Activated naive CD4-positive, alpha-beta T cell treated with anti-CD3 and anti-CD28 coated beads, Interleukin-2, amount 50 U/mL, for 24 hours (primary cell): ENCODE measurements around the gene EXOG.
"Not testable (repeated sequence)": the region's sequence is repeated elsewhere in the genome, so short reads cannot be mapped to it uniquely, and the experiment has no call there.

ENCODE experiments used
- H3K27ac Mint-ChIP-seq: one replicate; pipeline ENCODE4 v1.8.0; 2021; ENCODE audit warnings: mild to moderate bottlenecking, mixed read lengths
- H3K27me3 Mint-ChIP-seq: one replicate; pipeline ENCODE4 v1.8.0; 2021; ENCODE audit warnings: mixed read lengths
- H3K36me3 Mint-ChIP-seq: one replicate; pipeline ENCODE4 v1.8.0; 2021; ENCODE audit warnings: mixed read lengths
- H3K4me1 Mint-ChIP-seq: one replicate; pipeline ENCODE4 v1.8.0; 2021; ENCODE audit warnings: mixed read lengths
- H3K4me3 Mint-ChIP-seq: one replicate; pipeline ENCODE4 v1.8.0; 2021; ENCODE audit warnings: mild to moderate bottlenecking, mixed read lengths
- H3K9me3 Mint-ChIP-seq: one replicate; pipeline ENCODE4 v1.8.0; 2021; ENCODE audit warnings: mixed read lengths

The EXOG gene

DNA sequence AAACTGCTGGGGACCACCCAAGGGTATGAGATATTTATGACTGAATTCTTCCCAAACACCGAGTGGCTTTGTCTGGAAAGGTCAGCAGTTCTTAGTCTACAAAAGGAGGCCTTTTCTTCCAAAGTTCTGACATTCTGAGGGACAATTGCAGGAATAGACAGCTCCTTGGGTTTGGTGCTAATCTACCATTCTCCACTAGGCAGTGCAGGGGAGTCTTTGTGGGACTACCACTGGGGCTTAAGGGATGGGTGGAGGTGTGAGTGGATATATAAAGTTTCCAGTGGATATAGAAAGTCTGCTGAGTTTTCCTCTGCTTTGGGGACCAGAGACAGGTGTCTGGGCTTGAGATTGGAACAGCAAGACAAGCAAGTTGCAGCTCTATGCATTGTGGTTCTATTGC is 62.7 kb downstream of the EXOG start:
- no peaks in the 10 kb centered on the region for H3K27me3 Mint-ChIP-seq
- H3K27ac Mint-ChIP-seq, result no peak overlapping the region
- no peaks in the 10 kb centered on the region for H3K9me3 Mint-ChIP-seq
- no peak overlapping the region for H3K4me3 Mint-ChIP-seq
- H3K4me1 Mint-ChIP-seq, result no peaks in the 10 kb centered on the region
- H3K36me3 Mint-ChIP-seq, result no peaks in the 10 kb centered on the region

- H3K36me3 Mint-ChIP-seq, result no peaks in the 10 kb centered on the region
- no peaks in the 10 kb centered on the region for H3K27me3 Mint-ChIP-seq
- H3K9me3 Mint-ChIP-seq, result no peaks in the 10 kb centered on the region
- no peak overlapping the region for H3K4me3 Mint-ChIP-seq
- H3K27ac Mint-ChIP-seq, result no peak overlapping the region
- no peaks in the 10 kb centered on the region for H3K4me1 Mint-ChIP-seq
Measured at GRCh38 chr3:38560284-38560683, 64.1 kb downstream of the EXOG start.

GRCh38 chr3:38560996-38561717 is 65.0 kb downstream of the EXOG start:
- Mint-ChIP-seq H3K27me3 (no peaks in the 10 kb centered on the region), H3K36me3 (no peaks in the 10 kb centered on the region), H3K4me3 (no peak overlapping the region), H3K27ac (no peak overlapping the region), H3K4me1 (no peaks in the 10 kb centered on the region), H3K9me3 (no peaks in the 10 kb centered on the region)

- H3K36me3 Mint-ChIP-seq, result no peaks in the 10 kb centered on the region
Measured at GRCh38 chr3:38561746-38562466, 65.8 kb downstream of the EXOG start.

GRCh38 chr3:38562467-38562925 is 66.4 kb downstream of the EXOG start:
- H3K9me3 Mint-ChIP-seq, result no peaks in the 10 kb centered on the region
- no peaks in the 10 kb centered on the region for H3K4me1 Mint-ChIP-seq
- H3K4me3 Mint-ChIP-seq, result no peak overlapping the region
- no peaks in the 10 kb centered on the region for H3K36me3 Mint-ChIP-seq
- H3K27ac Mint-ChIP-seq, result no peak overlapping the region
- no peaks in the 10 kb centered on the region for H3K27me3 Mint-ChIP-seq

More at GRCh38 chr3:38561746-38562466, 65.8 kb downstream of the EXOG start:
- no peaks in the 10 kb centered on the region for H3K9me3 Mint-ChIP-seq
- H3K27me3 Mint-ChIP-seq, result no peaks in the 10 kb centered on the region
- no peak overlapping the region for H3K27ac Mint-ChIP-seq
- no peaks in the 10 kb centered on the region for H3K4me1 Mint-ChIP-seq
- no peak overlapping the region for H3K4me3 Mint-ChIP-seq

GRCh38 chr3:38563070-38563885 is 67.1 kb downstream of the EXOG start:
- Mint-ChIP-seq H3K36me3 (no peaks in the 10 kb centered on the region), H3K27ac (no peak overlapping the region), H3K9me3 (no peaks in the 10 kb centered on the region), H3K27me3 (no peaks in the 10 kb centered on the region), H3K4me1 (no peaks in the 10 kb centered on the region), H3K4me3 (no peak overlapping the region)

DNA sequence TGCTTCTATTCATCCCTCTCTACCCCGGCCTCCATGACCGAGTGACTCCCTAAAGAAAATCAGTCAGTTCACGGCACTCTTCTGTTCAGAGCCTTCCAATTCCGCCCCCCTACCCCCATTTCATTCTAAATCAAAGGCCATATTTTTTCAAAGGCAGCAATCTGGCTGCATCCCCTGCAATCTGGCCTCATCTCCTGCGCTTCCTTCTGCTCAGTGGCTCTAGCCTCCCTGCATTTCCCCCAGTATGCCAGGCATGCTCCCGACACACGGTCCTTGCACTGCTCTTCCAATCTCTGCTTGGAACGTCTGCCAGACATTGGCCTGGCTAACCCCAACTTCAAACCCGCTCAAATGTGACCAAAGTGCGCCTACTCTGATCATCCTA is 67.7 kb downstream of the EXOG start:
- Mint-ChIP-seq H3K36me3 (no peaks in the 10 kb centered on the region), H3K27me3 (no peaks in the 10 kb centered on the region), H3K4me1 (no peaks in the 10 kb centered on the region), H3K9me3 (no peaks in the 10 kb centered on the region), H3K27ac (no peak overlapping the region), H3K4me3 (no peak overlapping the region)

DNA sequence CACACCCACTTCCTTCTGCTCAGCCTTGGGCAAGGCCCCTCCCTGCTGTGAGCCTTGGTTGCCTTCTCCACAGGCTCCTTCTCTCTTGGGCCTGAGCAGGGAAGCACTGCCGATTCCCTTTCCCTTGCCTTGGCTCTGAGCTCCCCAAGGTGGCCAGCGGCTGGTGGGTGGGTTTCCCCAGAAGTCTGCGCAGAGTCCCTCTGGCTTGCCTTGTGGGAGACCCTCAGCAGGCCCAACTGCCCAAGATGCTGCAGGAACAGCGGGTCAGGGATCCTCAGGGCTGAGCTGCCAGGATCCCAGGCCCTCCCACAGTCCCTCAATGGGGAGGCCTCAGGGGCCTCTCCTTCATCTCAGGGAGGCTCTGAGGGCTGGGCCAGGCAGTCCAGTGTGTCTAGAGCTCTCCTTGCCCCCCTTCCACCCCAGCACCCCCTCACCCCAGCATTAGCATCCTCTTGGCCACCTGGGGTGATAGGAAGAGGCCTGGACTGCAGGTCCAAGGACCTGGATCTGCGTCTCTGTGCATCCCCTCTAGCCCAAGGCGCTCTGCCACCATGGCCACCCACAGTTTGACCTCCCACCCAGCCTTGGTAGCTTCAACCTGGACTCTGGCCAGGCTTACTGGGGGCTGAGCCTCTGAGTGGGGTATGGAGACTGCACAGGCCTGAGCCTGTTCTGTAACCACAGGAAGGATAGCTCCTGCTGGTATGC is 68.6 kb downstream of the EXOG start:
- no peaks in the 10 kb centered on the region for H3K36me3 Mint-ChIP-seq
- H3K27ac Mint-ChIP-seq, result no peak overlapping the region

GRCh38 chr3:38565339-38566214 is 69.4 kb downstream of the EXOG start:
- H3K36me3 Mint-ChIP-seq, result no peaks in the 10 kb centered on the region
- no peaks in the 10 kb centered on the region for H3K27me3 Mint-ChIP-seq
- no peaks in the 10 kb centered on the region for H3K9me3 Mint-ChIP-seq
- H3K4me1 Mint-ChIP-seq, result no peaks in the 10 kb centered on the region
- H3K27ac Mint-ChIP-seq, result no peak overlapping the region
- H3K4me3 Mint-ChIP-seq, result no peak overlapping the region

More for the DNA sequence above, 68.6 kb downstream of the EXOG start:
- H3K27me3 Mint-ChIP-seq, result no peaks in the 10 kb centered on the region
- H3K4me3 Mint-ChIP-seq, result no peak overlapping the region
- no peaks in the 10 kb centered on the region for H3K4me1 Mint-ChIP-seq
- H3K9me3 Mint-ChIP-seq, result no peaks in the 10 kb centered on the region

DNA sequence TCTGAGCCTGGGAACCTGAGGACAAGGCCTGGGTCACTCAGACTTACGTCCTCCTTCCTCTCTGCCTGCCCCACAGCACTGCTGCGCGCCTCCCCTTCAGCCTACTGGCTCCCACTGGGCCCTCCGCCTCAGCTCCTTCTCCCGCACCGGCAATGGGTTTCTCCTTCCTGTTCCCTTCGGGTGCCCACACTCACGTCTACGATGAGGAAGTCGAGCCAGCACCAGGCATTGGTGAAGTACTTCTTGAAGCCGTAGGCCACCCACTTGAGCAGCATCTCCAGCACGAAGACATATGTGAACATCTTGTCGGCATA is 70.0 kb downstream of the EXOG start:
- no peaks in the 10 kb centered on the region for H3K27me3 Mint-ChIP-seq
- no peak overlapping the region for H3K4me3 Mint-ChIP-seq
- H3K27ac Mint-ChIP-seq, result no peak overlapping the region
- no peaks in the 10 kb centered on the region for H3K4me1 Mint-ChIP-seq
- no peaks in the 10 kb centered on the region for H3K36me3 Mint-ChIP-seq
- H3K9me3 Mint-ChIP-seq, result no peaks in the 10 kb centered on the region

GRCh38 chr3:38566794-38567193 is 70.7 kb downstream of the EXOG start:
- not testable (repeated sequence) for H3K9me3 Mint-ChIP-seq, H3K27ac Mint-ChIP-seq, H3K4me3 Mint-ChIP-seq, H3K36me3 Mint-ChIP-seq, H3K4me1 Mint-ChIP-seq, H3K27me3 Mint-ChIP-seq

- Mint-ChIP-seq H3K9me3 (no peaks in the 10 kb centered on the region), H3K36me3 (no peaks in the 10 kb centered on the region), H3K27ac (no peak overlapping the region), H3K27me3 (no peaks in the 10 kb centered on the region), H3K4me1 (no peaks in the 10 kb centered on the region), H3K4me3 (no peak overlapping the region)
Measured at GRCh38 chr3:38567498-38567897, 71.4 kb downstream of the EXOG start.

DNA sequence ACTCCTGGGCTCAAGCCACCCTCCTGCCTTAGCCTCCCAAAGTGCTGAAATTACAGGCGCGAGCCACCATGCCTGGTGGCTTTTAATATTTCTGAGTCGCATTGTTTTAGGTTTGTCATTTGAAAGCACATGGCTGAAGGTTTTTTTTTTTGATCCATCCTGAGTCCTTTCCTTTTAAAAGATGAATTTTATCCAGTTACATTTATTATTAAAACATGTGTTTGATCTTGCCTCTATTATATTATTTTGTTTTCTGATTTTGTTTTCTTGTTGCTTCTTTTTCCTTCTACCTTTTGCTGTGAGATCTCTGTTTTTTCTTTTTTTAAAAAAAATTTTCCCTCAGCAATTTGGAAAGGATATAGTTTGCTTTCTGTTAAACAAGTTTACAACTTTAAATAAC is 77.0 kb downstream of the EXOG start:
- Mint-ChIP-seq H3K27ac (no peak overlapping the region), H3K27me3 (peaks cover 3% of the 10 kb centered on the region), H3K36me3 (no peaks in the 10 kb centered on the region), H3K9me3 (no peaks in the 10 kb centered on the region), H3K4me3 (no peak overlapping the region), H3K4me1 (no peaks in the 10 kb centered on the region)

DNA sequence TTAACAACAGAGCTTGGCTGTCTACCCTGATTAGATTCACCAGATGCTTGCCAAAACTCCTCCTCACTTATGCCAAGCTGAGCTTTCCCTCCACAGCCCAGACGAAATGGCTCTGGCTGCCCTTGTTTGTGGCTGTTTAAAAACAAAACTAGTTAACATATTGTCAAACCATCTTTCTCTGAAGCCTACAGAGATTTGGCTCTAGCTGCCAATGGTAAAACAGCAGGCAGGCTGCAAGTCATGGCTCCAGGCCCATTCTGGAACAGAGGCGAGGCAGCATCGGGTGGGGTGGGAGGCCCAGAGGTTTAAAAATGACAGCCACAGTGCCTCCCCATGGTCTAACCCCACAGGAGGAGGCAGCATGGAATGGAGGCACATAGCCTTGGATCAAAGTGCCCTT is 77.4 kb downstream of the EXOG start:
- no peaks in the 10 kb centered on the region for H3K36me3 Mint-ChIP-seq
- peaks cover 3% of the 10 kb centered on the region for H3K27me3 Mint-ChIP-seq
- no peaks in the 10 kb centered on the region for H3K9me3 Mint-ChIP-seq
- H3K27ac Mint-ChIP-seq, result no peak overlapping the region
- H3K4me3 Mint-ChIP-seq, result no peak overlapping the region
- H3K4me1 Mint-ChIP-seq, result no peaks in the 10 kb centered on the region
